Nasal cavity respiratory epithelium epithelial cell of viscerocranial mucosa (primary cell): ENCODE measurements around the gene CHCHD3. TPM values are rescaled to one million over a fixed set of nuclear protein-coding genes. Genes with fewer than 3 reads are reported as not detected.

ENCODE experiments used
- total RNA-seq: library from RNA; depleted of rRNA; stranded (reverse); fragments of >200 nt; gene quantifications from 2 replicates; pipeline ENCODE4 v1.2.3, GENCODE V29; 2014

CHCHD3 gene
- 100 and 112 TPM in 2 replicates for total RNA-seq

DNA sequence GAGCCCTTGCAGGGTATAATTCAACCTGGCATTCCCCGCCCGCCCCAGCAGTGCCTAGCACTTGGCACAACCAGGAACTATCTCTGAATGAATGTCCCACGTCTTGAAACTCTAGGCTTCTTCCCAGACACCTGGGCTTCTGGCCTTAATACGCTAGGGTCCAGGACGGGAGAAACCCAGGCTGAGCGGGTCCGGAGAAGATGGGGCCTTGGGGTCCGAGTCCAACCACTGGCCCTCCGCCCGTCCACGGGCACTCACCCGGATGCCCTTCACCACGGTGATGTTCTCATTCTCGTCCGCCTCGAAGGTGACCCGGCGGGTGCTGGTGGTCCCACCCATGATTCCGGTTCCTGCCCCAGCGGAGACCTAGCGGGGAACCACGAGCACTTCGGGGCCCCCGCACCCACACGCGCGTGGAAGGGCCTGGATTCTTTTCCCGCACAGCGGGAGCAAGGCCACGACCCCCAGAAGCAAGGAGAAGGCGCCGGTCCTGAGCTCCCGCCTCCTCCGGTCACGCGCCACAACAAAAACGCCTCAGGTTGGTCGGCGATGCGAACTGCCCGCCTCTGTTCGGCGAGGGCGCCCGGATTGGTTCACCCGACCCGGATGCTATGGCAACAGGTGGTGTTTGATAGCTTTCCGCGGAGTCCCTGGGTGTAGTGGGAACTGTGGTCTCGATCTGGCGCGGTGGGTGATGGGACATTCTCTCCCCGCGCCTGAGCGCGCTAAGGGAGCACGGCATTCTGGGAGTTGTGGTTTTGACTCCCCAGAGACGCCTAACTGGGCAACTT is at the start of gene CHCHD3:
CHCHD3 (minus strand) TSS at position 492 of the 791 bp plus-strand sequence; CDS start at position 339, 153 bp downstream.

Other genes with a start within 250 kb of the CHCHD3 start
- 91.6 and 177 TPM in 2 replicates for gene EXOC4, start 171.0 kb upstream of the CHCHD3 start, total RNA-seq